HEK293T (cell line): ENCODE data around the gene MRGPRF.
"Not testable (repeated sequence)": the region's sequence is repeated elsewhere in the genome, so short reads cannot be mapped to it uniquely, and the experiment has no call there.

Experiments
- CTCF ChIA-PET: fragments of 350-600 bp; formaldehyde crosslinking; extraction: SDS; loops from one replicate; lab custom pipeline; 2021; ENCODE audit warnings: antibody characterized with exemption, inconsistent platforms; lab: Yijun Ruan, JAX
- POLR2A ChIA-PET: fragments of 350-600 bp; formaldehyde crosslinking; extraction: SDS; loops from one replicate; lab custom pipeline; 2020; ENCODE audit warnings: antibody characterized with exemption, inconsistent platforms; lab: Yijun Ruan, JAX
- DNase-seq: peaks from one replicate; pipeline ENCODE4 v3.0.0; 2012; ENCODE audit warnings: mixed read lengths; ENCODE audit errors: extremely low spot score
- ARNT ChIP-seq: fragments of 450-650 bp; IDR thresholded peaks from 2 replicates; pipeline ENCODE4 v1.6.1; 2017; ENCODE audit warnings: mild to moderate bottlenecking
- BHLHE40 ChIP-seq: fragments of 450-650 bp; IDR thresholded peaks from 2 replicates; pipeline ENCODE4 v1.6.1; 2016; ENCODE audit warnings: mild to moderate bottlenecking, moderate library complexity, borderline replicate concordance
- CTBP1 ChIP-seq: fragments of 450-650 bp; IDR thresholded peaks from 2 replicates; pipeline ENCODE4 v1.6.1; 2016; ENCODE audit warnings: borderline replicate concordance
- ELF4 ChIP-seq: fragments of 450-650 bp; IDR thresholded peaks from 2 replicates; pipeline ENCODE4 v1.6.1; 2017; ENCODE audit warnings: antibody characterized with exemption
- FOXA1 ChIP-seq: fragments of 450-650 bp; IDR thresholded peaks from 2 replicates; pipeline ENCODE4 v1.6.1; 2016; ENCODE audit warnings: mild to moderate bottlenecking
- FOXK2 ChIP-seq: fragments of 450-650 bp; IDR thresholded peaks from 2 replicates; pipeline ENCODE4 v1.6.1; 2016; ENCODE audit warnings: mild to moderate bottlenecking
- FOXM1 ChIP-seq: fragments of 450-650 bp; IDR thresholded peaks from 2 replicates; pipeline ENCODE4 v1.6.1; 2017; ENCODE audit warnings: mild to moderate bottlenecking, borderline replicate concordance
- HDGF ChIP-seq: fragments of 450-650 bp; IDR thresholded peaks from 2 replicates; pipeline ENCODE4 v1.6.1; 2017; ENCODE audit warnings: antibody characterized with exemption, borderline replicate concordance
- L3MBTL2 ChIP-seq: fragments of 450-650 bp; conservative IDR thresholded peaks from 2 replicates; pipeline ENCODE4 v1.6.1; 2016; ENCODE audit warnings: mild to moderate bottlenecking
- LEF1 ChIP-seq: fragments of 450-650 bp; IDR thresholded peaks from 2 replicates; pipeline ENCODE4 v1.6.1; 2017; ENCODE audit warnings: mild to moderate bottlenecking, borderline replicate concordance
- NFRKB ChIP-seq: fragments of 450-650 bp; IDR thresholded peaks from 2 replicates; pipeline ENCODE4 v1.6.1; 2016; ENCODE audit warnings: mild to moderate bottlenecking, moderate library complexity
- PKNOX1 ChIP-seq: fragments of 450-650 bp; IDR thresholded peaks from 2 replicates; pipeline ENCODE4 v1.6.1; 2016
- SP1 ChIP-seq: fragments of 450-650 bp; IDR thresholded peaks from 2 replicates; pipeline ENCODE4 v1.6.1; 2017
- SUZ12 ChIP-seq: fragments of 450-650 bp; IDR thresholded peaks from 2 replicates; pipeline ENCODE4 v1.6.1; 2016; ENCODE audit warnings: mild to moderate bottlenecking
- TARDBP ChIP-seq: fragments of 450-650 bp; IDR thresholded peaks from 2 replicates; pipeline ENCODE4 v1.6.1; 2016
- ZNF384 ChIP-seq: fragments of 450-650 bp; IDR thresholded peaks from 2 replicates; pipeline ENCODE4 v1.6.1; 2016

The MRGPRF gene

GRCh38 chr11:68977781-68978625, 35.0 kb downstream of the MRGPRF start:
- CTCF ChIA-PET: no interaction called here
- TF ChIP-seq FOXA1 (no peak), PKNOX1 (no peak), FOXM1 (no peak), ARNT (no peak), SP1 (no peak), HDGF (no peak), FOXK2 (no peak), ZNF384 (no peak)

GRCh38 chr11:68976563-68976962, 36.5 kb downstream of the MRGPRF start:
- TF ChIP-seq FOXA1 (no peak), FOXK2 (no peak), ARNT (no peak), ZNF384 (no peak), CTBP1 (no peak), BHLHE40 (no peak), HDGF (no peak), SUZ12 (no peak), LEF1 (no peak), TARDBP (no peak)
- DNase-seq: no peak
- CTCF ChIA-PET: no interaction called here
- POLR2A ChIA-PET: interaction anchor here (1.4 kb wide), 1 partner anchor 73 kb away, joined by 4 read pairs; the partner anchor contains the start of gene TPCN2

More at GRCh38 chr11:68977781-68978625, 35.0 kb downstream of the MRGPRF start:
- no peak for DNase-seq
- POLR2A ChIA-PET: interaction anchor here (0.6 to 1.4 kb wide), 2 partner anchors 71 to 396 kb away, joined by 3 to 4 read pairs; partner anchors contain the start of gene TPCN2

GRCh38 chr11:68976095-68976494, 37.0 kb downstream of the MRGPRF start:
- DNase-seq: no peak
- ChIA-PET CTCF (no interaction called here), POLR2A (no interaction called here)
- TF ChIP-seq FOXK2: no peak
- TF ChIP-seq CTBP1: no peak
- no peak for TF ChIP-seq ELF4

GRCh38 chr11:68974421-68975194, 38.4 kb downstream of the MRGPRF start:
- DNase-seq: peak; percentile 69
- POLR2A ChIA-PET: no interaction called here
- CTCF ChIA-PET: no interaction called here
- TF ChIP-seq PKNOX1: peak; percentile 79
- TF ChIP-seq FOXK2: no peak
- no peak for TF ChIP-seq ZNF384
- no peak for TF ChIP-seq BHLHE40
- no peak for TF ChIP-seq ELF4

GRCh38 chr11:68973706-68974105, 39.3 kb downstream of the MRGPRF start:
- POLR2A ChIA-PET, CTCF ChIA-PET, DNase-seq: not testable (repeated sequence)

- ChIA-PET POLR2A (no interaction called here), CTCF (no interaction called here)
- no peak for TF ChIP-seq ZNF384
- no peak for TF ChIP-seq FOXA1
- no peak for DNase-seq
Measured at GRCh38 chr11:68973219-68973618, 39.8 kb downstream of the MRGPRF start.

GRCh38 chr11:68970921-68971636, 42.0 kb downstream of the MRGPRF start:
- TF ChIP-seq NFRKB (no peak), FOXM1 (no peak), SUZ12 (no peak), ZNF384 (no peak), CTBP1 (no peak), SP1 (no peak), LEF1 (no peak), FOXK2 (no peak), BHLHE40 (no peak), TARDBP (no peak), HDGF (no peak), ARNT (no peak), ELF4 (no peak), L3MBTL2 (no peak), FOXA1 (no peak), PKNOX1 (no peak)
- no peak for DNase-seq
- ChIA-PET CTCF (no interaction called here), POLR2A (no interaction called here)
